Prostate gland (tissue), 2 donors: ENCODE data around the gene HSD11B1L. TPM values are rescaled to one million over a fixed set of nuclear protein-coding genes. Genes with fewer than 3 reads are reported as not detected.
"Not testable (repeated sequence)": the region's sequence is repeated elsewhere in the genome, so short reads cannot be mapped to it uniquely, and the experiment has no call there.

Experiments used
- DNase-seq: peaks from one replicate; pipeline ENCODE4 v3.0.0-alpha.2; 2019; ENCODE audit warnings: low spot score
- H3K27ac ChIP-seq, 2 donors: fragments of 200-600 bp; sonication (generic); 2 replicates each; pipeline ENCODE4 v1.5.1; 2017 to 2019
- H3K27me3 ChIP-seq: fragments of 200-600 bp; sonication (generic); replicated peaks from 2 replicates; pipeline ENCODE4 v1.5.1; 2019; ENCODE audit not compliant: insufficient read depth
- H3K36me3 ChIP-seq, 2 donors: fragments of 200-600 bp; sonication (generic); 1 replicate in 1 of 2; 2 replicates in 1 of 2; pipeline versions ENCODE4 v1.5.1 to v1.8.1; 2017 to 2019
- H3K4me1 ChIP-seq: fragments of 200-600 bp; sonication (generic); replicated peaks from 2 replicates; pipeline ENCODE4 v1.5.1; 2019
- H3K4me3 ChIP-seq, 2 donors: fragments of 200-600 bp; sonication (generic); 2 replicates each; pipeline ENCODE4 v1.5.1; 2017 to 2019
- H3K9me3 ChIP-seq: fragments of 200-600 bp; sonication (generic); 2 replicates; pipeline ENCODE4 v1.5.1; 2017
- CTCF ChIP-seq, 4 experiments: fragments of 200-600 bp in 2 of 4; fragments of 450-650 bp in 2 of 4; sonication (generic) in 2 of 4; IDR thresholded peaks; 1 replicate in 3 of 4; 2 replicates in 1 of 4; pipeline ENCODE4 v1.5.1; 2016 to 2019; ENCODE audit warnings: antibody characterized with exemption in 4 of 4, mild to moderate bottlenecking in 2 of 4, moderate library complexity in 2 of 4
- POLR2A ChIP-seq: fragments of 450-650 bp; IDR thresholded peaks from one replicate; pipeline ENCODE4 v1.6.1; 2016; ENCODE audit warnings: antibody characterized with exemption, mild to moderate bottlenecking
- POLR2AphosphoS5 ChIP-seq: sonication (generic); formaldehyde crosslinking; IDR thresholded peaks from one replicate; pipeline ENCODE4 v1.6.1; 2017; ENCODE audit warnings: antibody characterized with exemption
- WGBS: methylation state at CpG from one replicate; pipeline ENCODE4 v1.1.5; 2018; 5-methylcytosine and 5-hydroxymethylcytosine counted together
- intact Hi-C: fragments of 100-400 bp; cut with DNase I; formaldehyde crosslinking; loops from one replicate; pipeline ENCODE4 v1.14.2; 2022
- total RNA-seq, 2 donors: library from RNA; depleted of rRNA; stranded (reverse); fragments of >200 nt; gene quantifications; one replicate each; pipeline ENCODE4 v1.1.0, GENCODE V29; 2016

The HSD11B1L gene
- total RNA-seq, 2 donors from 2014 or later, result 15.6 to 17.9 TPM

DNA sequence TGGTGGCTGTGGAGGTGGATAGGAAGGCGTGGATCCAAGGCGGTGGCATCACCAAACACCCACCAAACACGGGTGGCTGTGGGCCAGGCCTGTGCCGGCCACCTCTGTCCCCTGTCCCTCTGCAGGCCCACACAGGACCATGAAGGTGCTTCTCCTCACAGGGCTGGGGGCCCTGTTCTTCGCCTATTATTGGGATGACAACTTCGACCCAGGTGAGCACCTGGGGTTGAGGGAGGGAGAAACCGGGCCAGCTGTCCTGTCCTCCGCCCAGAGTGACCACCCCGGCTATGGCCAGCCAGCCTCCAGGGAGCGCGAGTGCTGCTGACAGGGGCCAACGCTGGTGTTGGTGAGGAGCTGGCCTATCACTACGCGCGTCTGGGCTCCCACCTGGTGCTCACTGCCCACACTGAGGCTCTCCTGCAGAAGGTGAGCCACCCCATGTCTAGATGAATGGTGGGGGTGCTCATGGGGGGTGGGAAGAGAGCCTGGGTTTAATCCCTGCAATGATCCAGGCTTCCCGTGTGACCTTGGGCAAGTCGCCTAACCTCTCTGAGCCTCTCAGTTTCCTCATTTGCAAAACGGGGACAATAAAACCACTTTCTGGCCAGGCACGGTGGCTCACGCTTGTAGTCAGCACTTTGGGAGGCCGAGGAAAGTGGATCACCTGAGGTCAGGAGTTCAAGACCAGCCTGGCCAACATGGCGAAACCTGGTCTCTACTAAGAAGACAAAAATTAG, 4.0 kb downstream of the HSD11B1L start:
- Histone ChIP-seq H3K27ac (no peak overlapping the region), H3K36me3 (no peaks in the 10 kb centered on the region), H3K9me3 (no peaks in the 10 kb centered on the region), H3K4me3 (no peak overlapping the region), H3K27me3 (no peaks in the 10 kb centered on the region), H3K4me1 (peaks cover under 1% of the 10 kb centered on the region)
- TF ChIP-seq CTCF (IDR thresholded peaks at IDR 0.05) (no peak), POLR2AphosphoS5 (no peak), POLR2A (no peak)
- DNase-seq, result no peak
- WGBS, result 92% methylated on average over 22 of the region's 22 CpGs
- intact Hi-C loops, result no loop called here

DNA sequence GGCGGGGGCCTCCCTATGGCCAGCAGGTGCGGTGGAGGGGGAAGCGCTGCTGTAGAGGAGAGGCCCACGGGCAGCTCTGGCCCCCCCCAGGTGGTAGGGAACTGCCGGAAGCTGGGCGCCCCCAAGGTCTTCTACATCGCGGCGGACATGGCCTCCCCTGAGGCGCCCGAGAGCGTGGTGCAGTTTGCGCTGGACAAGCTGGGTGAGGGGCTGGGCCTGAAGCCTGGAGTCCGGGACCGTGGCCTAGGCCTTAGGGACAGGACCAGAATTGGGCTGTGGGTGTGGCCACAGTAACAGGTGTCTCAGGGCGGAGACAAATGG, 5.5 kb downstream of the HSD11B1L start:
- Histone ChIP-seq H3K36me3 (no peaks in the 10 kb centered on the region), H3K9me3 (no peaks in the 10 kb centered on the region), H3K4me3 (peak overlapping the region; percentile 43 to 53), H3K4me1 (no peaks in the 10 kb centered on the region), H3K27ac (peak overlapping the region; percentile 82), H3K27me3 (no peaks in the 10 kb centered on the region)
- no peak for DNase-seq
- whole genome bisulfite sequencing, result 44% methylated on average over 16 of the region's 16 CpGs
- TF ChIP-seq POLR2A (no peak), CTCF (IDR thresholded peaks at IDR 0.05) (no peak), POLR2AphosphoS5 (no peak)
- intact Hi-C loops, result no loop called here

DNA sequence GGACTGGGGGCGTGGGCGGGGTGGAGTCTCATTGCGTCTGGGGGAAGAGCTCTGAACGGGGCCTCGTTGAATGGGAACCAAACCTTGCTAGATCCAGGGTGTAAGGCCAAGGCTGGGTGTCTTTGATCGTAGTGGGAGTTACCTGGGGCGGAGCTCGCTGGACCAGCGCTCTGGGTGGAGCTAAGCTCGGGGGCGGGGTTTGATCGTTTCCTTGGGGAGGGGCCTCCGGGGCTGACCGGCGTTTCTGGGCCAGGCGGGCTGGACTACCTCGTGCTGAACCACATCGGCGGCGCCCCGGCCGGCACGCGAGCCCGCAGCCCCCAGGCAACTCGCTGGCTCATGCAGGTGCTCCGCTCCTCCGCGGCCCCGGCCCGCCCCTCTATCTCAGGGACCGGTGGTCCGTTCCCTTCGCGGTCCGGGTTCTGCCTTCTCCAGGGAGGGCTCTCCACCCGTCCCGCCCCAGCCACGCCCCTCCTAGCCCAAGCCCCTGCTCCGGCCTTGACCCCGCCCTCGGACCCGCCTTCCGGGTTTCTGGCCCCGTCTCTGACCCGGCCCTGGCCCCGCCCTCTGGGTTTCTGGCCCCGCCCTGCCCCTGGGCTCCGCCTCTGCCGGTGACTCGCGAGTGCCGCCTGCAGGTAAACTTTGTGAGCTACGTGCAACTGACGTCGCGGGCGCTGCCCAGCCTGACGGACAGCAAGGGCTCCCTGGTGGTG, 6.0 kb downstream of the HSD11B1L start:
- 1% methylated on average over 59 of the region's 59 CpGs for WGBS
- intact Hi-C loops, result no loop called here
- peak overlapping the region; percentile 82 for H3K27ac ChIP-seq
- peaks cover 0 to 3% of the 10 kb centered on the region in 2 donors for H3K36me3 ChIP-seq
- DNase-seq, result peak; percentile 95
- peak overlapping the region; percentile 43 to 53 for H3K4me3 ChIP-seq
- peaks cover 4% of the 10 kb centered on the region for H3K4me1 ChIP-seq
- no peaks in the 10 kb centered on the region for H3K27me3 ChIP-seq
- H3K9me3 ChIP-seq, result no peaks in the 10 kb centered on the region
- TF ChIP-seq CTCF (IDR thresholded peaks at IDR 0.05) (peak; percentile 85 to 89 (median 87)), POLR2AphosphoS5 (peak; percentile 67), POLR2A (peak; percentile 20)

DNA sequence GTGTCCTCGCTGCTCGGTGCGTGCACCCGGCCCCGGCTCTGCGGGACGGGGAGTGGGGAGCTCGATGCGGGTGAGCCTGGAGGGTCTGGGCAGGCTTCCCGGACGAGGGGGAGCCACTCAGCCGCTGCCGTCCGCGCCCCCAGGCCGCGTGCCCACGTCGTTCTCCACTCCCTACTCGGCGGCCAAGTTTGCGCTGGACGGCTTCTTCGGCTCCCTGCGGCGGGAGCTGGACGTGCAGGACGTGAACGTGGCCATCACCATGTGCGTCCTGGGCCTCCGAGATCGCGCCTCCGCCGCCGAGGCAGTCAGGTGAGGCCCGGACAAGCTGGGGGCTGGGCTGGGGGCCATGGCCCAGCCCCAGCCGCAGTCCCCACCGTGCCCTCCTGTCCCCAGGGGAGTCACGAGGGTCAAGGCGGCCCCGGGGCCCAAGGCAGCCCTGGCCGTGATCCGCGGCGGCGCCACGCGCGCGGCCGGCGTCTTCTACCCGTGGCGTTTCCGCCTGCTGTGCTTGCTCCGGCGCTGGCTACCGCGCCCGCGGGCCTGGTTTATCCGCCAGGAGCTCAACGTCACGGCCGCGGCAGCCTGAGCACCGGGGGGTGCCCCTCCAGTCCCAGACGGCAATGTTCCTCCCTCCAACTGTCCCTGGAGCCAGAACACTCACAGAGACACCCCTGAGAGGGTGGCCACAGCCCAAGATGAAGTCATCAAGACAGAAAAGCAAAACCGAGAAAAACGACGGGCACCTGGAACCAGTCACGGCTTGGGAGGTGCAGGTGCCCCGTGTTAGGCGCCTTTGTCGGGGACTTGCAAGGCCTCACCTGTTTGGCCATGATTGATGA, 6.8 kb downstream of the HSD11B1L start:
- Histone ChIP-seq H3K27ac (peak overlapping the region; percentile 82), H3K36me3 (peaks cover 0 to 11% of the 10 kb centered on the region in 2 donors), H3K4me1 (peaks cover 12% of the 10 kb centered on the region), H3K27me3 (no peaks in the 10 kb centered on the region), H3K9me3 (no peaks in the 10 kb centered on the region), H3K4me3 (peak overlapping the region; percentile 43 to 53)
- intact Hi-C loops, result no loop called here
- 58% methylated on average over 55 of the region's 76 CpGs for WGBS
- TF ChIP-seq POLR2AphosphoS5, result no peak
- no peak for TF ChIP-seq CTCF (IDR thresholded peaks at IDR 0.05)
- no peak for TF ChIP-seq POLR2A
- no peak for DNase-seq

GRCh38 chr19:5688262-5688881, 7.5 kb downstream of the HSD11B1L start:
- intact Hi-C loops, H3K9me3 ChIP-seq, H3K27ac ChIP-seq, DNase-seq, H3K27me3 ChIP-seq, H3K4me3 ChIP-seq: not testable (repeated sequence)
- 93% methylated on average over 13 of the region's 13 CpGs for WGBS
- peaks cover 0 to 13% of the 10 kb centered on the region in 2 donors for H3K36me3 ChIP-seq
- peaks cover 13% of the 10 kb centered on the region for H3K4me1 ChIP-seq
